Fibroblast of upper back skin (primary cell): ENCODE data around the gene KRTAP12-4.
"Not testable (repeated sequence)": the region's sequence is repeated elsewhere in the genome, so short reads cannot be mapped to it uniquely, and the experiment has no call there.

ENCODE experiments used
- DNase-seq: peaks from one replicate; pipeline ENCODE4 v3.0.0-alpha.2; 2013

KRTAP12-4 gene

DNA sequence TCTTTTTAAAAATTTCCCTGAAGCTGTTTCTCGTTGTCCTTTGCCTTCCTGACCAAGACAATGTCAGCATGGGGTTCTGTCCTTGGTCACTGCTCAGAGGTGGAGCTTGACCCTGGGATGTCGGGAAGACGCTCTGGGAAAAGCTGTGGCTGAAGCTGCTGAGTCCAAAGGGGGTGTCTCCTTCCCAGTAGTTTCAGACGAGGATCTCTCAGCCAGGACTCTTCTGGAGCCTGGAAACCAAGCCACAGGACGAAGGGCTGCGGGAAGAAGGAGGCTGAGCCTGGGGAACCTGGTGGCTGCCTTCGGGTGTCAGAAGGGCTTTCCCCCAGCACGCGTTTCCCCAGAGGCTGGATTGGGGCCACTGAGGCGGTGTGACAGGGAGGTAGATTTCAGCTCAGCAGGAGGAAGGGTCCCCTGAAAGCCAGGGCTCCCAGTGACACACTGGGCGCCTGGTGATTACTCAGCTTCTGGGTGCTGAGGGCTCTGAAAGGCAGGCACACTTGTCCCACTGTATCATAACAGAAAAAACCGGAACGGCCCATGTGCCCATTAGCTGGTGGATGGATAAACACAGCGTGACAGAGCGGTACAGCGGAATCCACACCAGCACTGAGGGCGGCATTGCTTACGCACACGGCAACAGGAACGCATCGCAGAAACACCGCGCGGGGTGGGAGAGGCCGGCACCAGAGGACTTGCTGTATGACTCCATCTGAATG lies 32.5 kb upstream of the KRTAP12-4 start:
- DNase-seq, result no peak

DNA sequence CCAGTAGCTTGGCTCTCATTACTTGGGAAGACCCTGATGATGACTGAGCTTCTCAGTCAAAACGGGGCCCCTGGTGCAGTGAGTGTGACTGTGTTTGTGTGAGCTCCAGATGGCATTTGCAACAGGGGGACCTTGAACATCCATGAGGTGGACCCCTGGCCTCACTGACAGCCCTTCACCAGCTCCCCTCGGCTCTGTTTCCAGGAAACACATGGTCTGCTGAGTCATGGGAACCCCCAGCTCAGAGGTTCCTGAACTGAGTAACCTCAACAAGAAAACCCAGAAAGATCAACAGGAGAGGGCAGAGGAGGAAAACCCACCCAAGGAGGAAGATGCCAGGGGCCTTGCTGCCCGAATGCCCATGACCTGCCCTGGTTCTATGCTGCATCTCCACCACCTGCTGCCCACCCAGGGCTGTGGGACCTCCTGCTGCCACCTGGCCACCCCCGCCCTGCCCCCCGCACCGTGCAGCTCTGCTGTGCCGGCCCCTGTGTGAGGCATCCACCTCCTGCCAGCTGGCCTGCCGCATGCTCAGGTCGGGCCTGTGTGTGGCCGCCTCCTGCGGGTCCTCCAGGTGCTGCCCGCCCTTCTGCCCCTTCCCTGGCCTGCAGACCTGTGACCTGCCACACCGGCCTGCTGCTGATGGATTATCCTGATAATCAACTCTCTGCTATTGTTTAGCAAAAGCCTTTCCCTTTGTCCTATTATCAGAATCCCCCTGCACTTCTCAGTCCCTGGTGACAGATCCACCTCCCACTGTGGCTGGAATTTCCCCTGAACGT lies 31.7 kb upstream of the KRTAP12-4 start:
- no peak for DNase-seq

DNA sequence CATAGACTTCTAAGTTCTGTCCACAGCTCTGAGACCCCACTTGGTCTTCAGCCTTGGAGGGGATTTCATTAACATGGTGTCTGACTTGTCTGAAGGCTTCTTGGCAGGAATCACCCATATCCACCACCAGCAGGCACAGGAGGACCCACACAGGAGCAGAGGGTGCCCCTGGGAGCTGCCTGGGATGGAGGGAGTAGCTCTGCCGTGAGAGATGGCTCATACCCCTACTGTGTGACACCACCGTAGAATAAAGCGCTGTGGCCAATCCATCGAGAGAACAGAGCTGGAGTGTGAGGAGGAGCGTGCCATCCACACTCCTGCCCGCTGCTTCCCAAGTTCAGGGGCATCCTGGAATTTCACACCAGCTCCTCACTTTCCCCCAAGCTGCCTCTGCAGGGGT lies 30.6 kb upstream of the KRTAP12-4 start:
- not testable (repeated sequence) for DNase-seq

DNA sequence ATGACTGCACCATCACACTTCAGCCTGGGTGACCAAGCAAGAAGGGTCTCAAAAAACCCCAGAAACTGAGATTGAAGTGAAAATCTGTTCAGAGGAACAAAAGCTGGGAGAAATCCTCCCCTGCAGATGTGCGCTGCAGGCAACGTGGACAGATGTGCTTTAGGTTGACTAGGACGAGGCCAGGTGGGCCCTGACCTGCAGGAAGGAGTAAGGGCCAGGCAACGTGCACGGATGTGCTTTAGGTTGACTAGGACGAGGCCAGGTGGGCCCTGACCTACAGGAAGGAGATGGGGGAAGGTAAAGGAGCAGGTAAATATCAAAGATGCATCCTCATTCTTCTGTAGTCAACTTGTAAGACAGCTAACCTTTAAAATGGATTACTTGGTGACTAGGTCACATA lies 30.0 kb upstream of the KRTAP12-4 start:
- DNase-seq, result no peak

DNA sequence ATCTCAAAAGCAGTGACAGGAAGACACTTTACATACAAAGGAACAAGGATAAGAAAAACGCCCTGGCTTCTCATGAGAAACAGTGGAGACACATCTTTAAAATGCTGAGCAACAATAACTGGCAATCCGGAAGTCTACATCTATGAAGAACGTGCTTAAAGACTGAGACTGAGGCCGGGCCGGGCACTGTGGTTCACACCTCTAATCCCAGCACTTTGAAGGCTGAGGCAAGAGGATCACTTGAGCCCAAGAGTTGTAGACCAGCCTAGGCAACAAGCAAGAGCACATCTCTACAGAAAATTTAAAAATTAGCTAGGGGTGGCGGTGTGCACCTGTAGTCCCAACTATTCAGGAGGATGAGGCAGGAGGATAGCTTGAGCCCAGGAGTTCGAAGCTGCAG lies 29.6 kb upstream of the KRTAP12-4 start:
- no peak for DNase-seq

DNA sequence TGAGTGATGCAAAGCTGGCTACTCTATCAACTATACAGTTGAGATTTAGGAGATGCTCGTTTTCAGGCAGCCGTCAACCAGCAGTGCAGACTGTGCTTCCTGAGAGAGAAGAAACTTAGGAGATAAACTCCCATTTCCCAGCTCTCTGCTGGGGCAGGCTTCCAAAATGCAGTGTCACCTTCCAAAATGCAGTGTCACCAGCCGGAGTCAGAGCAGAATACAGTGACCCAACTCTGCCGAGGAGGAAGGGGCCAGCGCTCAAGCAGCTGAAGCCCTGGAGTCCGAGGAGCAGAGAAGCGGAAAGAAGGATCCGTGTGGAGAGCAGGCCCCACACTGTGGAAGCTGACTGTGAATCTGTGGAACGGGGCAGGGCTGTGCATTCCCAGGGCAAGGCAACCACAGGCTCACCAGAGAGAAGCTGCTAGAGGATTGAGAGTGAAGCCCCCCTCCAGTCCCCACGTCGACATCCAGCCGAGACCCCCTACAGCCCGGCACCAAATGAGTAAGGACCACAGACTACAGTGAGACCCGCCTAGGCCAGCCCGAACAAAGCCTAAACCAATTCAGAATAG lies 28.2 kb upstream of the KRTAP12-4 start:
- DNase-seq, result no peak

DNA sequence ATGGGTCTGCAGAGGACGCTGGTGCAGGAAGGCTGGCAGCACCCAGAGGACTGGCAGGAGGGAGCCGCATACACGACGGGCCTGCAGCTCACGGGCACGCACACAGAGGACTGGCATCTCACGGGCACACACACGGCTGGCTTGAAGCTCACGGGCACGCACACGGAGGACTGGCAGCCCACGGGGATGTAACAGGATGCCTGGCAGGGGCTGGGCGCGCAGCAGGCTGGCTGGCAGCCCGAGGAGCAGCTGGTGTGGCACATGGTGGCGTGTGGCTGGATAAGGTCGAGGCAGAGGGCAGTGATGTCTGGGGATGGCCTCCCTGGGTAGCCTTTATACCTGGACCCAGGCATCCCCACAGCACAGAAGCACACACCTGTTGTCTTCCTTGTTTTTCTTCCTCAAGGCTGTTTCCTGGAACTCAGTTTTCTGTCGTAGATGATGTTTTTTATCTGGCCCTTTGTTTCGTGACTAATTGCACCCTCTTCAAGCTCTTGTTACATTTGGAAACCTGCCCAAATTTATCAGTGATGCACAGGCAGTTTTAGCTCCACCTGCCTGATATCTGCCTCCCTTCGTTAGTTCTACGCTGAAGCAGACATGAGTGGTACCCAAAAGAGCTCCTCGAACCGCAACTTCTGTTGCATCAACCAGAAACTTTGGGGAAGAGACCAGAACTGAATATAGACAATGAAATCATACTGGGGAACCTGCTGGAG lies 27.6 kb upstream of the KRTAP12-4 start, which contains the start of gene KRTAP12-1:
Gene KRTAP12-1 (minus strand): TSS at position 303 of the 719 bp plus-strand sequence. CDS start 40 bp downstream, at position 263.
- DNase-seq, result no peak

DNA sequence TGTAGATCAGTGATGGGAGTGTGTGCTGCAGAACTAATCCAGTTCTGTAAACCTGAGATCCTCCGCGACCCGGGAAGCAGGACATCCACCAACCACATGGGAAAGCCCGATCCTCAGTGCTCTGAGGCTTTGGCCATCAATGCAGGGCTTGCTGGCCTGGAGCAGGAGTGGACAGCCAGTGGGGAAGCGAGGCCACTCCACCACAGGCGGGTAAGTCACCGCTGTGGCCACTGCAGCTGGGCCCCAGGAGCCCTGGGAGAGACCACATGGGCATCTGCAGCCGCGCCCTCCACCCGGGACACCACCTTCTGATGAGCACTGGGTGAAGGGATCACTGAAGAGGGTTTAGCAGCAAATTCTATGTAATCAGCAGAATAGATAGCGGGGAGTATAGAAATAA lies 26.7 kb upstream of the KRTAP12-4 start:
- DNase-seq, result no peak

DNA sequence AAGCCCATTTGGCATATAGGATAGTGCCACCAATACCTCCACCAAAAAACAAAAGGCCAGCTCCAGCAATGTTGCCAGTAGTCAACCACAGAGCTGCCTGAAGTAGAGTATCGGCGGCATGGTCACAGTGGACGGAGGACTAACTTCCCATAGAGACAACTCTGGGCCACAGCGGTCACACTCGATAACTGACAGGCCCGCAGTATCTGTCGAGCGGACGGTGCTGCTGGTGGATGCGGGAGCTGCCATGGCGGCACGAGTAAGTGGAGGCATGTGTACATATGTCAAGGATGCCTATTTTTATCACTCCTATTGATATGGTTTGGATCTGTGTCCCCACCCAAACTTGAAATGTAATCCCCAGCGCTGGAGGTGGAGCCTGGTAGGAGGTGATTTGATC lies 23.4 kb upstream of the KRTAP12-4 start:
- DNase-seq, result no peak

DNA sequence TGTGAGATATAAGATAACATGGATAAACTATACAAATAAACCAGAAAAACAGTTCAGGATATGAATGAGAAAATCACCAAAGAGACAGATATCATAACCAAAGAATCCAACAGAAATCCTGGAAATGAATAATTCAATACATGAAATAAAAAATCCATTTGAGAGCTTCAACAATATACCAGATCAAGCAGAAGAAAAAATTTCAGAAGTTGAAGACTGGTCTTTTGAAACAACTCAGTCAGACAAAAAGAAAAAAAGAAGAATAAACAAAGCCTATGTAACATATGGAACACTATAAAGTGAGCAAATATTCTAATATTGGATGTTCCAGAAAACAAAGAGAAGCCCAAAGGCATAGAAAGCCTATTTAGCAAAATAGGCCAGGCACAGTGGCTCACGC lies 17.5 kb upstream of the KRTAP12-4 start:
- no peak for DNase-seq

DNA sequence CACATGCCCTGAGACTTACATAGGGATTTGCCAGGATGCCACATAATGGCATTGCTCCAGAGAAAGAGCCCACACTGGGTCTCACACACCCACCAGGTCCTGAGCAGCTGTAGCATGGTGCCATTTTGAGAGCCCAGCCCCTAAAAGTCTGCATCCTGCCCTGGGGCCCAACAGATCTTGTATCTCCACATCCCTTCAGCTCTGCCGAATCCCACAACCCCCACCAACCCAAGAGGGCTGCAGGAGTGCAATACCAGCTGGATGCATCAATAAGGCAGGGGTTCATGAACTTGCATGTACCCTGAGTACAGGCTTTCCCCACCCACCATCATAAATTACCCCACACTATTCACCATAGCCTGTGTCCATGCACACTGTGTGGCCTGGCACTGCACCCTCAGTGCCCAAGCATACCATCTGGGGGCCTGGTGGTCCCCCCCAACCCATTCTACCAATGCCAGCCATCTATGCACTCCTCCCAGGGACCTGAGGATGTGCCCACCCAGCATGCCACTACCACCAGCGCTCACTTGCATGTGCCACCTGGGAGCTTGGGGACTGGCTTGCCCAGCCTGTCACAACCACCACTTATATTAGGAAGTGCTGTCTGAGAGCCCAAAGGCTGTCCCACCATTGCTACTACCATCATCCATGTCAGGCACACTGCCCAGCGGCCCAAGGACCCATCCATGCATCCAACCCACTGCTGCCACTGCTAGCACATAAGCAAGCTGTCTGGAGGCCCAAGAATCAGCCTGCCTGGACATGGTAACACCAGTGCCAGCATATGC lies 16.4 kb upstream of the KRTAP12-4 start:
- no peak for DNase-seq

DNA sequence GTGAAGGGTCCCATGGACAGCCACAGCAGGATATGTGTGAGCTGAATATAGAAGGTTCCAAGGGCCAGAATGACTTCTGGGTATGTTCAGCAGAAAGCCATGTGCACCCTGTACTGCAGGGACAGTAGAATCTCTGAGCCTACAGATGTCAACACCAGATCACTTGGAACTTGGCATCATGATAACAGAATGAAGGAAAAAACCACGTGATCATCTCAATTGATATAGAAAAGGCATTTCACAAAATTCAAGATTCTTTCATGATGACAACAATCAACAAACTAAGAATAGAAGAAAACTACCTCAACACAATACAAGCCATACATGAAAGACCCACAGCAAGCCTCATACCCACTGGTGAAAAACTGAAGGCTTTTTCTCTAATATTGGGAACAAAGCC lies 13.2 kb upstream of the KRTAP12-4 start:
- DNase-seq, result no peak

DNA sequence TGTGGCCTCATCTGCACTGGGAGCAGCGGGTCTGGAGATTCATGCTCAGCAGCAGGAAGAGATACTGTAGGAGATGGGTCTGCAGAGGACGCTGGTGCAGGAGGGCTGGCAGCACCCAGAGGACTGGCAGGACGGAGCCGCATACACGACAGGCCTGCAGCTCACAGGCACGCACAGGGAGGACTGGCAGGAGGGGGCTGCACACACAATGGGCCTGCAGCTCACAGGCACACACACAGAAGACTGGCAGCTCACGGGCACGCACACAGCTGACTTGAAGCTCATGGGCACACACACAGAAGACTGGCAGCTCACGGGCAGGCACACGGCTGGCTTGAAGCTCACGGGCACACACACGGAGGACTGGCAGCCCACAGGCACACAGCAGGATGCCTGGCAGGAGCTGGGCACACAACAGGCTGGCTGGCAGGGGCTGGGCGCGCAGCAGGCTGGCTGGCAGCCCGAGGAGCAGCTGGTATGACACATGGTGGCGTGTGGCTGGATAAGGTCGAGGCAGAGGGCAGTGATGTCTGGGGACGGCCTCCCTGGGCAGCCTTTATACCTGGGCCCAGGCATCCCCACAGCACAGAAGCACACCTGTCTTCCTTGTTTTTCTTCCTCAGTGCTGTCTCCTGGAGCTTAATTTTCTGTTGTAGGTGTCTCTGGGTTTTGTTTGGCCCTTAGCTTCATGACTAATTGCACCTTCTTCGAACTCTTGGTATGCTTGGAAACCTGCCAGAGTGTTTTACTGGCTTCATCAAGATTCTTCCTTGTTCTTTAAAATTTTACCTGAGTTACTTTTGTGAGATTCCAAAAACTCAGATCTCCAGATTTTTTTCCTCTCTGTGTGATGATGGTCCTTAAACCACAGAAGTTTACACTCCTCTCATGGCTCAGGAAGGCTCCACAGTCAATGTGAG lies 12.2 kb upstream of the KRTAP12-4 start, which contains the start of gene KRTAP12-2:
Gene KRTAP12-2 (minus strand): TSS at position 527 of the 920 bp plus-strand sequence. CDS start 41 bp downstream, at position 486.
- no peak for DNase-seq

DNA sequence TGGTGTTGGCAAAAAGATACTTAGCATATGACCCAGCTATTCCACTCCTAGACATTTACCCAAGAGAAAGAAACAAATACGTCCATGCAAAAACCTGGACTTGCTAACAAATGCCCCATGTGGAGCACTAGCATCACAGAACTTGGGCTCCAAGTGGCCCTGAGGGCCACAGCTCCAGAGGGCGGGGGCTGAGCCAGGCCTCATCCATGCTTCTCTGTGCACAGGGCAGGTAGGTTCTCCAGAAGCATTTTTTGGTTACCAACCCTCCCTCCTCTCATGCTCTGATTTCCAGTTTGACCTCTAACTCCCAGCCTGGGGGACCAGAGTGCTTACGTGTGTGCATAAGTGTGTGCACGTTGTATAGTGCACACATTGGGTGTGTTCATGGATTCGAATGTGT lies 10.2 kb upstream of the KRTAP12-4 start:
- no peak for DNase-seq

DNA sequence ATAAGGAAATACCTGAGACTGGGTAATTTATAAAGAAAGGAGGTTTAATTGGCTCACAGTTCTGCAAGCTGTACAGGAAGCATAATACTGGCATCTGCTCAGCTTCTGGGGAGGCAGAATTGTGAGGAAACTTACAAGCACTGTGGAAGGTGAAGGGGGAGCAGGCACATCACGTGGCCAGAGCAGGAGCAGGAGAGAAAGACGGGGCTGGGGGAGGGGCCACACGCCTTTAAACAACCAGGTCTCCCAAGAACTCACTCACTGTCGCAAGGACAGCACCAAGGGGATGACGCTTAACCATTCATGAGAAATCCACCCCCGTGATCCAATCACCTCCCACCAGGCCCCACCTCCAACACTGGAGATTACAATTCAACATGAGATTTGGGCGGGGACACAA lies 7.1 kb upstream of the KRTAP12-4 start:
- not testable (repeated sequence) for DNase-seq

DNA sequence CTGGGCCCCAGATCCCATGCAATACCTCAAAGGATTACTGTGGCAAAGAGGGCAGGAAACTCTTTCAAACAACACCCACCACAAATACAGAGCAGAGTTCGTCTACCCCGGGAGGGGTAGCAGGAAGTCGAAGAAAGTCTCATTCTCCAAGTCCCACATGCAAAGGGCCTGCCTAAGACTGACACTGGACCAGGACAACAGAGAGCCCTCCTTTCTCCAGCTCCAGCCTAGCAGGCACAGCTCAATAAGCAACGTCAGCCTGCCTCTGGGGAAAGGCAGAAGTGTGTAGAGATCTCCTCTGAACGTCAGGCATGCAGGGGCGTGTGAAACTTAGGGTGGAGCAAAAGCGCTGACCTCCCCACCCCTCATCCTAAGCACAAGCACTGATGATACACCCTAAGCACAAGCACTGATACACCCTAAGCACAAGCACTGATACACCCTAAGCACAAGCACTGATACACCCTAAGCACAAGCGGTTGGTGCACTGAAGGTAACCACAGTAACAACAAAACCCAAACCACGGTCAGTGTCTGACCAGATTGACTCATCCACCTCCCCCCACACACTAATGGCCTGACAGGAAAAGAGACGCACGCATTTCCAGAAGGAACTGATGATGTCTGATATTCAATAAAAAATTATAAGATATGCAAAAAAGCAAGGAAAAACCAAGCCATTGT lies 4.6 kb upstream of the KRTAP12-4 start:
- no peak for DNase-seq

DNA sequence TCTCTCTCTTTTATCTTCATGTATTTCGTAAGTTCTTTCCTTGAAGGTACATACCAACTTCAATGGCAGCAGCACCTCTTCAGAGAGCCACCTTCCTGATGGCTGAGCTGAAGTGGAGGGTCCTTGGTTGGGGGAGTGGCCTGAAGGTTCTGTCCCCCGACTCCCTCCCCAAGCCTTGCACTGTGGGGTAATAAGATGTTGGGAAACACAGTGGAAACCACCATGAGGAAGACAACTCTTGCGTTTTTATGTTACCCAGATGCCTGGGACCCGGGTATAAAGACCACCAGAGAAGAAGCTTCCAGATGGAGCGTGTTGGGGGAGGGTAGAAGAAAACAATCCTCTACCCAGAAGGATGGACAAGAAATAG lies 4.1 kb upstream of the KRTAP12-4 start:
- no peak for DNase-seq

DNA sequence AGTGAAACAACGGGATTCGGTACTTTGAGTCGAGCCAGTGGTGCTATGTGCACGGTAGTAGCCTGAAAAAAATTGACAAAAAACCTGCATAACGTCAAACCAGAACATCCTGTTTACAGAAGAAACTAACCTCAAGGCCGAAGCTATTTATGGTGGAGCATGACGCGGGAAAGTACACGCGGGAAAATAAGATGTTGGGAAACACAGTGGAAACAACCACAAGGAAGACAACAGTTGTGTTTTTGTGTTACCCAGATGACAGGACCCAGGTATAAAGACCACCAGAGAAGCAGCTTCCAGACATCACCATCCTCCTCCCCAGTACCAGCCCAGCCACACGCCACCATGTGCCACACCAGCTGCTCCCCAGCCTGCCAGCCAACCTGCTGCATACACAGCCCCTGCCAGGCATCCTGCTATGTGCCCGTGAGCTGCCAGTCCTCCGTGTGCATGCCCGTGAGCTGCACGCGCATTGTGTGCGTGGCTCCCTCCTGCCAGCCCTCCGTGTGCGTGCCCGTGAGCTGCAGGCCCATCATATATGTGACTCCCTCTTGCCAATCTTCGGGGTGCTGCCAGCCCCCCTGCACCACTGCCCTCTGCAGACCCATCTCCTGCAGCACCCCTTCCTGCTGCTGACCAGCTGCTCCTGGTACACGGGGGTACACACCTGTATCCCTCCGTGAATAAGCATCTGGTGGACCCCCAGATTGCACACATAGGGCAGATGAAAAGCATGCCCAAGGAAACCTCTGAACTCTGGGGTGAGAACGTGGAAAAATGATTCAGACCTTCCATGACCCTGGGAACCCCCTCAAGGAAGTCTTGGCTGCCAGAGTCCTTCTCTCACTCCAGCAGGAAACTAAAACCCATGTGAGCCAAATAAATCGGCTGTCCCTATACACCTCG lies 3.4 kb upstream of the KRTAP12-4 start, which contains the start of gene KRTAP12-3:
Gene KRTAP12-3 (plus strand): TSS at position 298 of the 906 bp plus-strand sequence. CDS start 48 bp downstream, at position 346.
- no peak for DNase-seq

DNA sequence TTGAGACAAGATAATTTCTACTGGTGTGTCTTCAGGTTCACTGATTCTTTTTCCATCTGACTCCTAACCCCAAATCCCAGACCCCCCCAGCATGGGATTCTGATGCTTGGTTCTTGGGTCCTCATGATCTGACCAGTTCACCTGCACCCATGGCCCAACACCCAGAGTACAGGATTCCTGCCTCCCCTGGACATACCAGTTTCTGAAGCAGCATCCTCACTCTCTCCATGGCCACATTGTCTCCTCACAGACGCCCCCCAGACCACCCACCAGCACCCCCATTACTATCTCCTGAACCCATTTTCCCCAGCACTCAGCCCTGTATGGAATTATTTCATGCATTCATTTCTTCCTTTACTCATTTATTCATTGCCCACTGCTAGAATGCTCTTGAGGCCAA lies 2.4 kb upstream of the KRTAP12-4 start:
- DNase-seq, result no peak
